ENCODE data around the gene PTBP2.
"Not testable (repeated sequence)": the region's sequence is repeated elsewhere in the genome, so short reads cannot be mapped to it uniquely, and the experiment has no call there.

Gene PTBP2

DNA sequence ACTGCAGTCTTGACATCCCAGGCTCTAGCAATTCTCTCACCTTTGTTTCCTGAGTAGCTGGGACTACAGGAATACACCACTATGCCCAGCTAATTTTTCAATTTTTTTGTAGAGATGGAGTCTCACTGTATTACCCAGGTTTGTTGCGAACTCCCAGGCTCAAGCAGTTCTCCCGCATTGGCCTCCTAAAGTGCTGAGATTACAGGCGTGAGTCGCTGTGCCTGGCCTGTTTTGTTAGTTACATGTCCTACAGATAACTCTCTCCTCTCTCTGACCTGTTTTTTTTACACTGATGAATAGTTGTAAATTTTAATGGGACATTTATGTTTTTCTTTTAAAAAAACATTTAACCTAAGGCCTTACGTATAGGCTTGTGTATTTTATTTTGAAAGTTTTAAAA, 19.8 kb downstream of the PTBP2 start:
- DNase-seq, result no peak

GRCh38 chr1:96746440-96747420, 25.1 kb downstream of the PTBP2 start:
- no peak for DNase-seq

- no peak for DNase-seq
Measured at GRCh38 chr1:96747565-96747964, 26.0 kb downstream of the PTBP2 start.

GRCh38 chr1:96748078-96748477, 26.5 kb downstream of the PTBP2 start:
- no peak for DNase-seq

- DNase-seq, result no peak
Measured at GRCh38 chr1:96749618-96750017, 28.0 kb downstream of the PTBP2 start.

- DNase-seq, result no peak
Measured at GRCh38 chr1:96752394-96752793, 30.8 kb downstream of the PTBP2 start.

- no peak for DNase-seq
Measured at GRCh38 chr1:96756789-96757188, 35.2 kb downstream of the PTBP2 start.

GRCh38 chr1:96762586-96762985, 41.0 kb downstream of the PTBP2 start:
- not testable (repeated sequence) for DNase-seq

- no peak for DNase-seq
Measured at GRCh38 chr1:96763514-96763913, 41.9 kb downstream of the PTBP2 start.

GRCh38 chr1:96764469-96764868, 42.9 kb downstream of the PTBP2 start:
- no peak for DNase-seq

DNA sequence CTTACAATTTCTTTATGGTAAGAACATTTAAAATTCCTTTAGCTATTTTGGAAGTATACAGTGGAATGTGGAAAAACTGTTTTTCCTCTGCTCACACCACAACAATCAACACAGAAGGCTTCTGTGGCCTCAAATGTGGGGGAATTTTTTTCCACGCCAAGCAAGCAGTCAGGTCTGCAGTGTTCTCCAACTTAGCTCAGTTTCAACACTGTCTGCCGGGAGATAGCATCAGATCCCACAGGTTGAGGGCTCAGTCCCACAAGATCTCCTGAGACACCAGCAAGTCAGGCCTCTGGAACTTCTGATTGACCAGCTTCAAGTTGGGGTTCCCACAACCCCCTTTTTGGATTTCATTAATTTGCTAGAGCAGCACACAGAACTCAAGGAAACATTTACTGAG, 50.3 kb downstream of the PTBP2 start:
- DNase-seq, result no peak

DNA sequence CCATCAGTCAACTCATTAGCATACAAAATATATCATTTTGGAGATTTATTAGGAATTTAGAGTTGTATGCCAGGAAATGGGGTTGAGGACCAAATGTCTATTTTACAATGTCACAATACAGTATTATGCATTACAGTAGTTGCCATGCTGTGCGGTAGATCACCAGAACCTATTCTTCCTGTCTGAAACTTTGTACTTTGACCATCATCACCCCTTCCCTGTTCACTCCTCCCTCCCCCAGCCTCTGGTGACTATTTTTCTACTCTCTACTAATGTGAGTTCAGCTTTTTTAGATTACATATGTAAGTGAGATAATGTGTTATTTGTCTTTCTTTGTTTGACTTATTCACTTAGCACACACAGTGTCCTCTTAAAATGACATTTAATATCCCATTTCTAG, 50.8 kb downstream of the PTBP2 start:
- DNase-seq, result no peak

- DNase-seq, result no peak
Measured at GRCh38 chr1:96772972-96773371, 51.4 kb downstream of the PTBP2 start.

GRCh38 chr1:96782206-96782605, 60.6 kb downstream of the PTBP2 start:
- DNase-seq, result no peak

DNA sequence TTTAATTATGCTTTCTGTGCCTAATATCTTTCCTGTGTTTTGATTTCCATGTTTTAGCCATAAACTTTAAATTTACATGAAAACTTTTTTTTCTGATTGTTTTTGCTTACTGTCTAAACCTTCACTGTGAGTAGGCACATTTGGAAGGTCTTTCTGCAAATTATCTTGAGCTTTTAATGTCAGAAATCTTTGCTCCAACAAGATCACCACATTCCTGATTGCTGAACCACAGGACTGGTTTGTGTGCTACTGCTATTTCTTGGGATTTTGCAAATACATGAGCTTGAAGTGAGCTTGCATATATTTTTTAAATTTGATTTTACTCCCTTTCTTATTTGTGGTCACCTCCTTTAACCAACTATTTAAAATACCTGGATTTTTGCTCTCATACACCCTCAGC, 61.3 kb downstream of the PTBP2 start:
- DNase-seq, result no peak

- no peak for DNase-seq
Measured at GRCh38 chr1:96790599-96790998, 69.0 kb downstream of the PTBP2 start.

- no peak for DNase-seq
Measured at GRCh38 chr1:96792220-96792619, 70.6 kb downstream of the PTBP2 start.

DNA sequence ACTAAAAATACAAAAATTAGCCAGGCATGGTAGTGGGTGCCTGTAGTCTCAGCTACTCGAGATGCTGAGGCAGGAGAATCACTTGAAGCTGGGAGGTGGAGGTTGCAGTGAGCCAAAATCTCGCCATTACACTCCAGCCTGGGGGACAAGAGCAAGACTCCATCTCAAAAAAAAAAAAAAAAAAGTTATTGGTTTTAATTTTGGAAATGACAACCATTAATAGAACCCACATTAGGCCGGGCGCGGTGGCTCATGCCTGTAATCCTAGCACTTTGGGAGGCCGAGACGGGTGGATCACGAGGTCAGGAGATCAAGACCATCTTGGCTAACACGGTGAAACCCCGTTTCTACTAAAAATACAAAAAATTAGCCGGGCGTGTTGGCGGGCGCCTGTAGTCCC, 80.1 kb downstream of the PTBP2 start:
- not testable (repeated sequence) for DNase-seq

GRCh38 chr1:96804648-96805047, 83.1 kb downstream of the PTBP2 start:
- DNase-seq, result no peak

- DNase-seq, result no peak
Measured at GRCh38 chr1:96808191-96808590, 86.6 kb downstream of the PTBP2 start.

GRCh38 chr1:96815914-96816313, 94.3 kb downstream of the PTBP2 start:
- no peak for DNase-seq

- DNase-seq, result no peak
Measured at GRCh38 chr1:96820107-96820506, 98.5 kb downstream of the PTBP2 start.

DNA sequence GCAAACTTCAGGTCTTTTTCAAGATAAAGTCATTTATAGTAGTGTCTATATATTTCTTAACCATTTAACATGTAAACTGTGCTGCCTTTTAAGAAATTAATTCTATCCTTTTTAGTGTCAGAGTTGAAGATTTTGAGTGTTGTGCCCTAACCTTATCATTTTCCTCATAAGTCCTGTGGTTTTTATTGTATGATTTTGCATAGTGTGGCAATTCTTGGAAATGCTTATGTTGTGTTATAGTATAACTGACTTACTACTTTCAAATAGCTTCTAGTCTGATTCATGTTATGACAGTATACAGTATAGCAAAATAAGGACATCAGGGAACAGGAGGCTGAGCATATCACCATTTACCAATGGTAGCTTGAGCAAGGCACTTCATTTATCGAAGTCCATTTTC, 99.1 kb downstream of the PTBP2 start:
- no peak for DNase-seq

GRCh38 chr1:96825231-96825630, 103.6 kb downstream of the PTBP2 start:
- DNase-seq, result no peak
